Sigmoid colon (tissue), 7 donors: ENCODE measurements around the gene ACAN. TPM values are rescaled to one million over a fixed set of nuclear protein-coding genes. Genes with fewer than 3 reads are reported as not detected.
"Not testable (repeated sequence)": the region's sequence is repeated elsewhere in the genome, so short reads cannot be mapped to it uniquely, and the experiment has no call there.

ENCODE experiments used
- DNase-seq: peaks from one replicate; pipeline ENCODE4 v3.0.0-alpha.2; 2019
- H3K27ac ChIP-seq, 4 donors: fragments of 200-600 bp; sonication (generic); one replicate each; pipeline ENCODE4 v1.5.1; 2016 to 2019; ENCODE audit warnings: mild to moderate bottlenecking in 1 of 4
- H3K27me3 ChIP-seq, 3 donors: fragments of 200-600 bp; sonication (generic); one replicate each; pipeline ENCODE4 v1.5.1; 2019; ENCODE audit warnings: mild to moderate bottlenecking in 1 of 3
- H3K36me3 ChIP-seq, 4 donors: fragments of 200-600 bp; sonication (generic); one replicate each; pipeline ENCODE4 v1.5.1; 2016 to 2019
- H3K4me1 ChIP-seq, 4 donors: fragments of 200-600 bp; sonication (generic); one replicate each; pipeline ENCODE4 v1.5.1; 2017 to 2019
- H3K4me3 ChIP-seq, 4 donors: fragments of 200-600 bp; sonication (generic); one replicate each; pipeline ENCODE4 v1.5.1; 2017 to 2019; ENCODE audit warnings: mild to moderate bottlenecking in 2 of 4, moderate library complexity in 1 of 4
- H3K9me3 ChIP-seq, 4 donors: fragments of 200-600 bp in 3 of 4; sonication (generic) in 3 of 4; one replicate each; pipeline versions ENCODE4 v1.5.1 to v1.6.1; 2013 to 2019
- CTCF ChIP-seq, 4 experiments: fragments of 450-650 bp in 3 of 4; fragments of 200-600 bp in 1 of 4; IDR thresholded peaks; one replicate each; pipeline ENCODE4 v1.5.1; 2016 to 2019; ENCODE audit warnings: antibody characterized with exemption in 4 of 4, mild to moderate bottlenecking in 3 of 4, moderate library complexity in 2 of 4
- EP300 ChIP-seq, 4 donors: sonication (generic); formaldehyde crosslinking; IDR thresholded peaks; one replicate each; pipeline ENCODE4 v1.6.1; 2017; ENCODE audit warnings: antibody characterized with exemption in 4 of 4
- POLR2A ChIP-seq, 2 donors: fragments of 450-650 bp; IDR thresholded peaks; one replicate each; pipeline ENCODE4 v1.6.1; 2016; ENCODE audit warnings: antibody characterized with exemption in 2 of 2, mild to moderate bottlenecking in 2 of 2, moderate library complexity in 2 of 2
- POLR2AphosphoS5 ChIP-seq, 4 donors: sonication (generic); formaldehyde crosslinking; IDR thresholded peaks; one replicate each; pipeline ENCODE4 v1.6.1; 2017; ENCODE audit warnings: antibody characterized with exemption in 4 of 4
- WGBS, 2 donors: extraction: QIAGEN DNeasy Blood & Tissue Kit; methylation state at CpG; one replicate each; pipeline ENCODE4 v1.1.7; 2013; 5-methylcytosine and 5-hydroxymethylcytosine counted together
- intact Hi-C: fragments of 100-400 bp; cut with DNase I; formaldehyde crosslinking; loops from one replicate; pipeline ENCODE4 v1.15.1; 2023
- polyA plus RNA-seq, 3 donors: library from polyadenylated mRNA; stranded (reverse); fragments of 200-250 nt; gene quantifications; one replicate each; pipeline ENCODE4 v1.2.3, GENCODE V29; 2013
- total RNA-seq, 4 donors: library from RNA; depleted of rRNA; stranded (reverse); fragments of >200 nt; gene quantifications; one replicate each; pipeline ENCODE4 v1.1.0, GENCODE V29; 2016
- donor health status: healthy with polysubstance abuse.
- donor health status: Bipolar disorder and iron deficiency.
- donor health status: healthy.

The ACAN gene
- total and polyA plus RNA-seq, 7 donors, result 0.17 to 0.36 TPM; not detected in 5

- Histone ChIP-seq H3K27me3 (no peaks in the 10 kb centered on the region), H3K36me3 (peaks cover 0 to 6% (median 0%) of the 10 kb centered on the region in 4 donors), H3K4me3 (peak overlapping the region in 3 of 4 donors; percentile 71 to 83 (median 80)), H3K4me1 (peaks cover 0 to 17% (median 13%) of the 10 kb centered on the region in 4 donors), H3K9me3 (no peaks in the 10 kb centered on the region), H3K27ac (peak overlapping the region in 3 of 4 donors; percentile 71 to 94 (median 83))
- DNase-seq, result no peak
- 70 to 71% methylated on average over 4 of the region's 4 CpGs for WGBS, 2 donors
- intact Hi-C loops, result no loop called here
- TF ChIP-seq POLR2A (IDR thresholded peaks at IDR 0.05), result no peak
These were observed 110.6 kb downstream of the ACAN start for GRCh38 chr15:88913850-88914169.

- Histone ChIP-seq H3K4me1 (peaks cover 0 to 15% (median 13%) of the 10 kb centered on the region in 4 donors), H3K4me3 (no peak overlapping the region), H3K27me3 (no peaks in the 10 kb centered on the region), H3K27ac (no peak overlapping the region), H3K36me3 (no peaks in the 10 kb centered on the region), H3K9me3 (no peaks in the 10 kb centered on the region)
- TF ChIP-seq POLR2A (IDR thresholded peaks at IDR 0.05) (no peak), POLR2AphosphoS5 (IDR thresholded peaks at IDR 0.05) (no peak), EP300 (IDR thresholded peaks at IDR 0.05) (no peak), CTCF (IDR thresholded peaks at IDR 0.05) (no peak)
- 92 to 95% methylated on average over 10 of the region's 10 CpGs for WGBS, 2 donors
- DNase-seq, result no peak
- intact Hi-C loops, result no loop called here
These were observed 112.1 kb downstream of the ACAN start for GRCh38 chr15:88915354-88915753.

- 52 to 81% methylated on average over 5 of the region's 5 CpGs for WGBS, 2 donors
- Histone ChIP-seq H3K4me1 (peaks cover 0 to 8% (median 3%) of the 10 kb centered on the region in 4 donors), H3K9me3 (no peaks in the 10 kb centered on the region), H3K4me3 (no peak overlapping the region), H3K36me3 (no peaks in the 10 kb centered on the region), H3K27ac (no peak overlapping the region), H3K27me3 (no peaks in the 10 kb centered on the region)
- intact Hi-C loops, result no loop called here
- DNase-seq, result no peak
- no peak for TF ChIP-seq POLR2AphosphoS5 (IDR thresholded peaks at IDR 0.05)
These were observed 114.5 kb downstream of the ACAN start for GRCh38 chr15:88917760-88918159.

- Histone ChIP-seq H3K4me1 (peaks cover 0 to 4% (median 0%) of the 10 kb centered on the region in 4 donors), H3K4me3 (no peak overlapping the region), H3K27me3 (no peaks in the 10 kb centered on the region), H3K27ac (peak overlapping the region in 1 of 4 donors; percentile 29), H3K9me3 (no peaks in the 10 kb centered on the region), H3K36me3 (no peaks in the 10 kb centered on the region)
- WGBS, 2 donors, result 33 to 49% methylated on average over 4 of the region's 4 CpGs
- intact Hi-C loops, result no loop called here
- DNase-seq, result no peak
- TF ChIP-seq POLR2AphosphoS5 (IDR thresholded peaks at IDR 0.05) (peak in 1 of 4 donors; percentile 52), POLR2A (IDR thresholded peaks at IDR 0.05) (no peak)
These were observed 115.5 kb downstream of the ACAN start for GRCh38 chr15:88918738-88919137.

GRCh38 chr15:88920186-88920891 is 117.1 kb downstream of the ACAN start:
- no peak for DNase-seq
- Histone ChIP-seq H3K27me3 (no peaks in the 10 kb centered on the region), H3K27ac (no peak overlapping the region), H3K4me1 (no peaks in the 10 kb centered on the region), H3K9me3 (no peaks in the 10 kb centered on the region), H3K4me3 (no peak overlapping the region), H3K36me3 (no peaks in the 10 kb centered on the region)
- WGBS, 2 donors, result 59 to 70% methylated on average over 9 of the region's 9 CpGs
- TF ChIP-seq POLR2A (IDR thresholded peaks at IDR 0.05) (no peak), POLR2AphosphoS5 (IDR thresholded peaks at IDR 0.05) (no peak), CTCF (IDR thresholded peaks at IDR 0.05) (no peak), EP300 (IDR thresholded peaks at IDR 0.05) (no peak)
- intact Hi-C loops, result no loop called here

- H3K27me3 ChIP-seq, H3K4me3 ChIP-seq, H3K9me3 ChIP-seq, H3K4me1 ChIP-seq, intact Hi-C loops, DNase-seq, H3K36me3 ChIP-seq, H3K27ac ChIP-seq: not testable (repeated sequence)
- 89 to 90% methylated on average over 12 of the region's 12 CpGs for WGBS, 2 donors
These were observed 117.7 kb downstream of the ACAN start for GRCh38 chr15:88920892-88921435.

Other genes with a start within 250 kb of the ACAN start
- 10 to 100 TPM in 2 of 4 donors, 1 to 10 TPM in 2; 5.8 to 18.3 (median 9.4) TPM for gene AEN, start 182.1 kb upstream of the ACAN start, total RNA-seq
- gene AEN, start 182.1 kb upstream of the ACAN start, polyA plus RNA-seq, result 10 to 100 TPM in 1 of 3 donors, 1 to 10 TPM in 2; 4.2 to 19.7 (median 8.8) TPM
- gene ISG20, start 164.4 kb upstream of the ACAN start, total RNA-seq, result 10 to 100 TPM in 1 of 4 donors, 1 to 10 TPM in 3; 1.9 to 20.1 (median 6.4) TPM
- gene ISG20, start 164.4 kb upstream of the ACAN start, polyA plus RNA-seq, result 100 to 1,000 TPM in 2 of 3 donors, 10 to 100 TPM in 1; 70.9 to 177 (median 153) TPM
- gene HAPLN3, start 92.1 kb downstream of the ACAN start, total RNA-seq, result 10 to 100 TPM in 1 of 4 donors, 1 to 10 TPM in 3; 1.6 to 14.5 (median 4.2) TPM
- gene HAPLN3, start 92.1 kb downstream of the ACAN start, polyA plus RNA-seq, result 10 to 100 TPM in 1 of 3 donors, under 1 TPM in 1, not detected in 1; 0.60 to 20.9 TPM
- gene MFGE8, start 109.9 kb downstream of the ACAN start, total RNA-seq, result 100 to 1,000 TPM; 127 to 186 (median 174) TPM
- gene MFGE8, start 109.9 kb downstream of the ACAN start, polyA plus RNA-seq, result 100 to 1,000 TPM in 1 of 3 donors, 10 to 100 TPM in 2; 15.3 to 107 (median 16.8) TPM